GM20431 (cell line): ENCODE data around the gene C16orf92.

Experiments
- in situ Hi-C: fragments of 300-500 bp; cut with MseI, MboI; formaldehyde crosslinking; loops from one replicate; pipeline ENCODE4 v1.15.0; 2020; ENCODE audit warnings: low sequenced_read_pairs; ENCODE audit not compliant: unreplicated experiment

The C16orf92 gene

GRCh38 chr16:30003670-30004423, 19.2 kb upstream of the C16orf92 start:
- in situ Hi-C loops, result loop anchor here (25.0 kb wide), 2 partner anchors 167 to 317 kb away; partner anchors contain the start of gene QPRT

GRCh38 chr16:30004424-30004776, 18.6 kb upstream of the C16orf92 start:
- in situ Hi-C loops, result loop anchor here (25.0 kb wide), 2 partner anchors 167 to 317 kb away; partner anchors contain the start of gene QPRT

GRCh38 chr16:30004811-30005242, 18.2 kb upstream of the C16orf92 start:
- in situ Hi-C loops, result loop anchor here (25.0 kb wide), 2 partner anchors 168 to 318 kb away; partner anchors contain the start of gene QPRT

- in situ Hi-C loops, result loop anchor here (25.0 kb wide), 2 partner anchors 168 to 318 kb away; partner anchors contain the start of gene QPRT
Measured at GRCh38 chr16:30005341-30006094, 17.5 kb upstream of the C16orf92 start.

GRCh38 chr16:30006095-30006473, 16.9 kb upstream of the C16orf92 start:
- in situ Hi-C loops, result loop anchor here (25.0 kb wide), 2 partner anchors 169 to 319 kb away; partner anchors contain the start of gene QPRT

GRCh38 chr16:30006659-30007377, 16.2 kb upstream of the C16orf92 start:
- in situ Hi-C loops, result loop anchor here (25.0 kb wide), 2 partner anchors 170 to 320 kb away; partner anchors contain the start of gene QPRT

- in situ Hi-C loops, result loop anchor here (25.0 kb wide), 2 partner anchors 170 to 320 kb away; partner anchors contain the start of gene QPRT
Measured at GRCh38 chr16:30007378-30007895, 15.6 kb upstream of the C16orf92 start.

- in situ Hi-C loops, result loop anchor here (25.0 kb wide), 2 partner anchors 172 to 322 kb away; partner anchors contain the start of gene QPRT
Measured at GRCh38 chr16:30009085-30009862, 13.7 kb upstream of the C16orf92 start.

- in situ Hi-C loops, result loop anchor here (25.0 kb wide), 2 partner anchors 173 to 323 kb away; partner anchors contain the start of gene QPRT
Measured at GRCh38 chr16:30009990-30010843, 12.8 kb upstream of the C16orf92 start.

GRCh38 chr16:30010844-30011713, 11.9 kb upstream of the C16orf92 start, which contains the start of gene DOC2A:
Gene DOC2A (minus strand): TSS chr16:30011027. CDS start chr16:30010222, 805 bp downstream.
- in situ Hi-C loops, result loop anchor here (25.0 kb wide), 2 partner anchors 174 to 324 kb away; partner anchors contain the start of gene QPRT

GRCh38 chr16:30011714-30012504, 11.1 kb upstream of the C16orf92 start:
- in situ Hi-C loops, result loop anchor here (25.0 kb wide), 2 partner anchors 175 to 325 kb away; partner anchors contain the start of gene QPRT

GRCh38 chr16:30012598-30012997, 10.4 kb upstream of the C16orf92 start:
- in situ Hi-C loops, result loop anchor here (25.0 kb wide), 2 partner anchors 175 to 325 kb away; partner anchors contain the start of gene QPRT

GRCh38 chr16:30015450-30015849, 7.5 kb upstream of the C16orf92 start:
- in situ Hi-C loops, result loop anchor here (25.0 kb wide), 2 partner anchors 178 to 328 kb away; partner anchors contain the start of gene QPRT

- in situ Hi-C loops, result loop anchor here (25.0 kb wide), 2 partner anchors 179 to 329 kb away; partner anchors contain the start of gene QPRT
Measured at GRCh38 chr16:30016555-30017276, 6.3 kb upstream of the C16orf92 start.

GRCh38 chr16:30017277-30017656, 5.7 kb upstream of the C16orf92 start:
- in situ Hi-C loops, result loop anchor here (25.0 kb wide), 2 partner anchors 180 to 330 kb away; partner anchors contain the start of gene QPRT
